Measurements from ENCODE around the gene UNC45A. TPM values are rescaled to one million over a fixed set of nuclear protein-coding genes. Genes with fewer than 3 reads are reported as not detected.
A peak's percentile ranks its signal among the peaks of the same experiment; 100 is the strongest.

The UNC45A gene
- total and polyA plus RNA-seq, 2 of the 13 experiments (the other 11 are each of a cell fraction or from before 2014, with no cell fraction given): 33.8 to 39.7 TPM

DNA sequence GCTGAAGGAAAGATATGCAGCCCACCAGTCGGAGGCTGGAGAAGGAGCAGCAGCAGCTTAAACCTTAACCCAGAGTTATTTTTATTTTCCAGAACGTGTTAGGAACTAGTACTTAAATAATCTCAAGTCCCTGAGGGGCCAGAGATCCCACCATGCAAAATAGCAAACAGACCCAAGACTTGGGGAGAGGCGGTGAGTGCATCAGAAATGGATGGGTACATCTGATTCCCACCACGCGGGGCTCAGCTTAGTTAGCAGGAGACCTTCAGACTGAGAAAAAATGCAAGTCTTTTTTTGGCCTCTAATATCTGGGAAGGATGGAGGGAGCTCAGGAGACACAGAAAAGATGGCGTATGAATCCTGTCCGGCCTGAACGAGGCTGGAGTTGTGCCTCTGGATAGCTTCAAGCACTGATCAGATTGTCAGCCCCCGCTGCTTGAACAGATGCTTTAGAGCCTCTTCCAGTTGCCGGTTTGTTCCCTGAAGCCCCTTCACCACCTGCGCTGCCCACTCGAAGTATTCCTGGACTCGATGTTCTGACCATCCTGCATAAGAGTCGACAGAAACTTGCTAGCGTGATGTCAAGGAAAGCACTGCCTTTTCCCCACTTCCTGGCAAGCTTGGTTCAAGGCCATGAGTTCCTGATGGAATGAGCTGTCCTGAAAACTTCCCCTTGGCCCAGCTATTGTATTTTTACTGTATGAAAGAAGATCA is 4.1 kb upstream of the UNC45A start:
- Histone ChIP-seq H3K9me3 (ENCODE audit: low read length) (no peaks in the 10 kb centered on the region), H3K36me3 (replicated peaks in 1 of 2; ENCODE audit: control insufficient read depth in 1 of 2, insufficient read depth in 2 of 2, low read length in 2 of 2) (no peaks in the 10 kb centered on the region), H4K20me1 (ENCODE audit: insufficient read depth, low read length) (no peaks in the 10 kb centered on the region), H3K4me1 (ENCODE audit: insufficient read depth, low read length) (peaks cover 51% of the 10 kb centered on the region), H3K4me2 (ENCODE audit: low read depth, low read length) (peak overlapping the region; percentile 89), H3K27ac (ENCODE audit: extremely low read length, insufficient read depth, low read length) (peak overlapping the region; percentile 96), H2AFZ (ENCODE audit: low read length) (no peak overlapping the region), H3K4me3 (replicated peaks in 1 of 3; ENCODE audit: insufficient read depth in 1 of 3, low read depth in 2 of 3, low read length in 3 of 3) (peak overlapping the region; percentile 87 to 95 (median 91)), H3K79me2 (ENCODE audit: insufficient read depth, low read length) (peaks cover 6% of the 10 kb centered on the region), H3K27me3 (ENCODE audit: control insufficient read depth in 1 of 2, insufficient read depth in 2 of 2, low read length in 2 of 2) (no peaks in the 10 kb centered on the region; a peak in 2 of 5 replicates), H3K9ac (ENCODE audit: insufficient read depth, low read depth, low read length) (peak overlapping the region; percentile 88)
- POLR2A ChIA-PET: interaction anchor here (0.6 to 4.5 kb wide), 17 partner anchors 9 to 739 kb away, joined by 3 to 45 read pairs (median 5); partner anchors contain the start of genes BLM, MAN2A2, PRC1 and RCCD1
- CTCF ChIA-PET (ENCODE audit: low intra/inter-chr PET ratio, low total read pairs): interaction anchor here (1.2 to 1.4 kb wide), 2 partner anchors 29 to 102 kb away, joined by 3 to 4 read pairs; no protein-coding TSS in a partner anchor
- in situ Hi-C loops (cut with HindIII; ENCODE audit: extremely low pct_ligation_motif_present, low pct_unique_long_range_greater_than_20kb) (loop anchor here (25.0 kb wide), 1 partner anchor 331 kb away; no protein-coding TSS in a partner anchor), intact Hi-C loops (cut with micrococcal nuclease; ENCODE audit: unreplicated experiment) (loop anchor here (5.0 to 10.0 kb wide), 4 partner anchors 44 to 121 kb away; partner anchors contain the start of gene PRC1)
- DNase-seq (ENCODE audit: low spot score) (no peak), FAIRE-seq (no peak), ATAC-seq (no peak)
- BruUV-seq (replicated peaks): TSS peak; percentile 18
- 60% methylated on average over 14 of the region's 15 CpGs for WGBS (ENCODE audit: low lambda C conversion rate)
- TF ChIP-seq HOXA5 (CRISPR knock-in tag; IDR thresholded peaks at IDR 0.05) (no peak), ELF3 (CRISPR knock-in tag; IDR thresholded peaks at IDR 0.05) (0 out of 2 replicates have a peak, but pooled peaks have one; percentile 4), HCFC1 (IDR thresholded peaks at IDR 0.05; ENCODE audit: low read depth, low read length) (no peak), MAZ (IDR thresholded peaks at IDR 0.05; ENCODE audit: borderline replicate concordance, low read depth, low read length) (no peak), MAZ (CRISPR knock-in tag; IDR thresholded peaks at IDR 0.05; ENCODE audit: low read depth) (no peak), ETV5 (CRISPR knock-in tag; IDR thresholded peaks at IDR 0.05; ENCODE audit: borderline replicate concordance) (0 out of 2 replicates have a peak, but pooled peaks have one; percentile 8), CEBPG (CRISPR knock-in tag; IDR thresholded peaks at IDR 0.05) (peak; percentile 61), ZNF607 (CRISPR knock-in tag; IDR thresholded peaks at IDR 0.05; ENCODE audit: borderline replicate concordance) (peak; percentile 57; the same call in 1 of the 2 replicates), RFXAP (CRISPR knock-in tag; IDR thresholded peaks at IDR 0.05; ENCODE audit: borderline replicate concordance) (no peak), YEATS2 (CRISPR knock-in tag; IDR thresholded peaks at IDR 0.05; ENCODE audit: borderline replicate concordance) (no peak), KLF6 (CRISPR knock-in tag; IDR thresholded peaks at IDR 0.05) (0 out of 2 replicates have a peak, but pooled peaks have one; percentile 2)
- TF ChIP-seq, protein P1, sequence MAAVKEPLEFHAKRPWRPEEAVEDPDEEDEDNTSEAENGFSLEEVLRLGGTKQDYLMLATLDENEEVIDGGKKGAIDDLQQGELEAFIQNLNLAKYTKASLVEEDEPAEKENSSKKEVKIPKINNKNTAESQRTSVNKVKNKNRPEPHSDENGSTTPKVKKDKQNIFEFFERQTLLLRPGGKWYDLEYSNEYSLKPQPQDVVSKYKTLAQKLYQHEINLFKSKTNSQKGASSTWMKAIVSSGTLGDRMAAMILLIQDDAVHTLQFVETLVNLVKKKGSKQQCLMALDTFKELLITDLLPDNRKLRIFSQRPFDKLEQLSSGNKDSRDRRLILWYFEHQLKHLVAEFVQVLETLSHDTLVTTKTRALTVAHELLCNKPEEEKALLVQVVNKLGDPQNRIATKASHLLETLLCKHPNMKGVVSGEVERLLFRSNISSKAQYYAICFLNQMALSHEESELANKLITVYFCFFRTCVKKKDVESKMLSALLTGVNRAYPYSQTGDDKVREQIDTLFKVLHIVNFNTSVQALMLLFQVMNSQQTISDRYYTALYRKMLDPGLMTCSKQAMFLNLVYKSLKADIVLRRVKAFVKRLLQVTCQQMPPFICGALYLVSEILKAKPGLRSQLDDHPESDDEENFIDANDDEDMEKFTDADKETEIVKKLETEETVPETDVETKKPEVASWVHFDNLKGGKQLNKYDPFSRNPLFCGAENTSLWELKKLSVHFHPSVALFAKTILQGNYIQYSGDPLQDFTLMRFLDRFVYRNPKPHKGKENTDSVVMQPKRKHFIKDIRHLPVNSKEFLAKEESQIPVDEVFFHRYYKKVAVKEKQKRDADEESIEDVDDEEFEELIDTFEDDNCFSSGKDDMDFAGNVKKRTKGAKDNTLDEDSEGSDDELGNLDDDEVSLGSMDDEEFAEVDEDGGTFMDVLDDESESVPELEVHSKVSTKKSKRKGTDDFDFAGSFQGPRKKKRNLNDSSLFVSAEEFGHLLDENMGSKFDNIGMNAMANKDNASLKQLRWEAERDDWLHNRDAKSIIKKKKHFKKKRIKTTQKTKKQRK (IDR thresholded peaks at IDR 0.05; ENCODE audit: low read length): no peak
- TF ChIP-seq, protein P2, sequence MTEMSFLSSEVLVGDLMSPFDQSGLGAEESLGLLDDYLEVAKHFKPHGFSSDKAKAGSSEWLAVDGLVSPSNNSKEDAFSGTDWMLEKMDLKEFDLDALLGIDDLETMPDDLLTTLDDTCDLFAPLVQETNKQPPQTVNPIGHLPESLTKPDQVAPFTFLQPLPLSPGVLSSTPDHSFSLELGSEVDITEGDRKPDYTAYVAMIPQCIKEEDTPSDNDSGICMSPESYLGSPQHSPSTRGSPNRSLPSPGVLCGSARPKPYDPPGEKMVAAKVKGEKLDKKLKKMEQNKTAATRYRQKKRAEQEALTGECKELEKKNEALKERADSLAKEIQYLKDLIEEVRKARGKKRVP (CRISPR knock-in tag; IDR thresholded peaks at IDR 0.05): peak in 1 of 2 experiments; percentile 74; a peak in 2 of 4 replicates
- TF ChIP-seq, protein P3, sequence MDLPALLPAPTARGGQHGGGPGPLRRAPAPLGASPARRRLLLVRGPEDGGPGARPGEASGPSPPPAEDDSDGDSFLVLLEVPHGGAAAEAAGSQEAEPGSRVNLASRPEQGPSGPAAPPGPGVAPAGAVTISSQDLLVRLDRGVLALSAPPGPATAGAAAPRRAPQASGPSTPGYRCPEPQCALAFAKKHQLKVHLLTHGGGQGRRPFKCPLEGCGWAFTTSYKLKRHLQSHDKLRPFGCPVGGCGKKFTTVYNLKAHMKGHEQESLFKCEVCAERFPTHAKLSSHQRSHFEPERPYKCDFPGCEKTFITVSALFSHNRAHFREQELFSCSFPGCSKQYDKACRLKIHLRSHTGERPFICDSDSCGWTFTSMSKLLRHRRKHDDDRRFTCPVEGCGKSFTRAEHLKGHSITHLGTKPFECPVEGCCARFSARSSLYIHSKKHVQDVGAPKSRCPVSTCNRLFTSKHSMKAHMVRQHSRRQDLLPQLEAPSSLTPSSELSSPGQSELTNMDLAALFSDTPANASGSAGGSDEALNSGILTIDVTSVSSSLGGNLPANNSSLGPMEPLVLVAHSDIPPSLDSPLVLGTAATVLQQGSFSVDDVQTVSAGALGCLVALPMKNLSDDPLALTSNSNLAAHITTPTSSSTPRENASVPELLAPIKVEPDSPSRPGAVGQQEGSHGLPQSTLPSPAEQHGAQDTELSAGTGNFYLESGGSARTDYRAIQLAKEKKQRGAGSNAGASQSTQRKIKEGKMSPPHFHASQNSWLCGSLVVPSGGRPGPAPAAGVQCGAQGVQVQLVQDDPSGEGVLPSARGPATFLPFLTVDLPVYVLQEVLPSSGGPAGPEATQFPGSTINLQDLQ (CRISPR knock-in tag; IDR thresholded peaks at IDR 0.05): 0 out of 2 replicates have a peak, but pooled peaks have one; percentile 8
- TF ChIP-seq, protein P4, sequence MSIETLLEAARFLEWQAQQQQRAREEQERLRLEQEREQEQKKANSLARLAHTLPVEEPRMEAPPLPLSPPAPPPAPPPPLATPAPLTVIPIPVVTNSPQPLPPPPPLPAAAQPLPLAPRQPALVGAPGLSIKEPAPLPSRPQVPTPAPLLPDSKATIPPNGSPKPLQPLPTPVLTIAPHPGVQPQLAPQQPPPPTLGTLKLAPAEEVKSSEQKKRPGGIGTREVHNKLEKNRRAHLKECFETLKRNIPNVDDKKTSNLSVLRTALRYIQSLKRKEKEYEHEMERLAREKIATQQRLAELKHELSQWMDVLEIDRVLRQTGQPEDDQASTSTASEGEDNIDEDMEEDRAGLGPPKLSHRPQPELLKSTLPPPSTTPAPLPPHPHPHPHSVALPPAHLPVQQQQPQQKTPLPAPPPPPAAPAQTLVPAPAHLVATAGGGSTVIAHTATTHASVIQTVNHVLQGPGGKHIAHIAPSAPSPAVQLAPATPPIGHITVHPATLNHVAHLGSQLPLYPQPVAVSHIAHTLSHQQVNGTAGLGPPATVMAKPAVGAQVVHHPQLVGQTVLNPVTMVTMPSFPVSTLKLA (IDR thresholded peaks at IDR 0.05): no peak

All from HepG2 (cell line).